Left lobe of liver (tissue), 2 donors: ENCODE results near the gene RASGRP3. TPM values are rescaled to one million over a fixed set of nuclear protein-coding genes. Genes with fewer than 3 reads are reported as not detected.
"Not testable (repeated sequence)": the region's sequence is repeated elsewhere in the genome, so short reads cannot be mapped to it uniquely, and the experiment has no call there.

Experiments
- ATAC-seq: fragments of 200-7000 bp; cut with Tn5 transposase; one replicate; pipeline ENCODE4 v1.9.1; 2020; ENCODE audit warnings: mild to moderate bottlenecking, moderate library complexity
- DNase-seq: peaks from one replicate; pipeline ENCODE4 v3.0.0-alpha.2; 2020; ENCODE audit warnings: low spot score
- total RNA-seq: library from RNA; stranded (reverse); gene quantifications from one replicate; pipeline ENCODE4 v1.2.1, GENCODE V29; 2021
- donor health status: DM: no; HTN: no; CAD: no; lungs with moderate emphysema.
- donor health status: DM: no; HTN: yes; CAD: no.

RASGRP3 gene
- total RNA-seq, 1 donor from 2014 or later: 3.8 TPM

- DNase-seq (no peak), ATAC-seq (no peak)
Observed at GRCh38 chr2:33453905-33454479, 22.5 kb upstream of the RASGRP3 start.

- ATAC-seq (peak; percentile 97), DNase-seq (peak; percentile 78)
Observed at GRCh38 chr2:33457556-33458247, 18.7 kb upstream of the RASGRP3 start.

- ATAC-seq (no peak), DNase-seq (no peak)
Observed at GRCh38 chr2:33458248-33458819, 18.1 kb upstream of the RASGRP3 start.

GRCh38 chr2:33459745-33460144, 16.7 kb upstream of the RASGRP3 start:
- no peak for DNase-seq
- peak; percentile 58 for ATAC-seq

- ATAC-seq: not testable (repeated sequence)
Observed at GRCh38 chr2:33462512-33462911, 13.9 kb upstream of the RASGRP3 start.

GRCh38 chr2:33467413-33467812, 9.0 kb upstream of the RASGRP3 start:
- no peak for ATAC-seq
- no peak for DNase-seq

More at GRCh38 chr2:33462512-33462911, 13.9 kb upstream of the RASGRP3 start:
- DNase-seq: not testable (repeated sequence)

- ATAC-seq: no peak
- no peak for DNase-seq
Observed at GRCh38 chr2:33469238-33469637, 7.2 kb upstream of the RASGRP3 start.

GRCh38 chr2:33475224-33476130, 972 bp upstream of the RASGRP3 start:
- DNase-seq (peak; percentile 76), ATAC-seq (peak; percentile 83)

- ATAC-seq (peak; percentile 3), DNase-seq (no peak)
Observed at GRCh38 chr2:33476793-33477190, 343 bp downstream of the RASGRP3 start.

- DNase-seq (peak; percentile 53), ATAC-seq (peak; percentile 44)
Observed at GRCh38 chr2:33477473-33478468, 1.3 kb downstream of the RASGRP3 start.

- ATAC-seq: no peak
- no peak for DNase-seq
Observed at GRCh38 chr2:33478968-33479731, 2.7 kb downstream of the RASGRP3 start.

GRCh38 chr2:33482518-33482917, 6.1 kb downstream of the RASGRP3 start:
- ATAC-seq: no peak
- DNase-seq: no peak

- ATAC-seq (no peak), DNase-seq (no peak)
Observed at GRCh38 chr2:33484042-33484621, 7.7 kb downstream of the RASGRP3 start.

GRCh38 chr2:33485051-33485450, 8.6 kb downstream of the RASGRP3 start:
- ATAC-seq (no peak), DNase-seq (no peak)

GRCh38 chr2:33486544-33486943, 10.1 kb downstream of the RASGRP3 start:
- no peak for ATAC-seq
- DNase-seq: no peak

GRCh38 chr2:33488178-33488690, 11.8 kb downstream of the RASGRP3 start:
- ATAC-seq (no peak), DNase-seq (no peak)

- ATAC-seq: no peak
- DNase-seq: no peak
Observed at GRCh38 chr2:33488715-33489540, 12.5 kb downstream of the RASGRP3 start.
